GM23338 (cell line): ENCODE data around the gene KLHL4. TPM values are rescaled to one million over a fixed set of nuclear protein-coding genes. Genes with fewer than 3 reads are reported as not detected.

Experiments used
- ATAC-seq: fragments of 200-7000 bp; cut with Tn5 transposase; 3 replicates; pipeline ENCODE4 v1.9.1; 2020
- DNase-seq: peaks from one replicate; pipeline ENCODE4 v3.0.0-alpha.2; 2015; ENCODE audit warnings: low spot score
- H2AFZ ChIP-seq: fragments of 200-600 bp; sonication (generic); 2 replicates; pipeline ENCODE4 v1.8.0; 2016; ENCODE audit warnings: antibody characterized with exemption, mild to moderate bottlenecking, moderate library complexity
- H3F3A ChIP-seq: fragments of 200-600 bp; sonication (generic); replicated peaks from 2 replicates; pipeline ENCODE4 v1.8.0; 2017; ENCODE audit warnings: antibody characterized with exemption, mixed run types, low read depth
- H3K27ac ChIP-seq: fragments of 200-600 bp; sonication (generic); 2 replicates; pipeline ENCODE4 v1.6.1; 2016; ENCODE audit warnings: low read depth
- H3K27me3 ChIP-seq: fragments of 200-600 bp; sonication (generic); 2 replicates; pipeline ENCODE4 v1.8.0; 2016; ENCODE audit warnings: mild to moderate bottlenecking, mixed run types, moderate library complexity; ENCODE audit not compliant: insufficient read depth
- H3K36me3 ChIP-seq: fragments of 200-600 bp; sonication (generic); 2 replicates; pipeline ENCODE4 v1.8.0; 2016; ENCODE audit warnings: mild to moderate bottlenecking; ENCODE audit not compliant: insufficient read depth
- H3K4me1 ChIP-seq: fragments of 200-600 bp; sonication (generic); 2 replicates; pipeline ENCODE4 v1.8.0; 2016; ENCODE audit warnings: mild to moderate bottlenecking, moderate library complexity; ENCODE audit not compliant: insufficient read depth
- H3K4me2 ChIP-seq: fragments of 200-600 bp; sonication (generic); 2 replicates; pipeline ENCODE4 v1.7.1; 2017; ENCODE audit warnings: mixed run types
- H3K4me3 ChIP-seq: fragments of 200-600 bp; sonication (generic); 2 replicates; pipeline ENCODE4 v1.6.1; 2016; ENCODE audit warnings: mixed run types
- H3K79me2 ChIP-seq: fragments of 200-600 bp; sonication (generic); replicated peaks from 2 replicates; pipeline ENCODE4 v1.8.0; 2017; ENCODE audit warnings: mild to moderate bottlenecking; ENCODE audit not compliant: insufficient read depth
- H3K9me2 ChIP-seq: fragments of 200-600 bp; sonication (generic); 2 replicates; pipeline ENCODE4 v1.8.0; 2017; ENCODE audit not compliant: insufficient read depth
- H4K20me1 ChIP-seq: fragments of 200-600 bp; sonication (generic); replicated peaks from 2 replicates; pipeline ENCODE4 v1.8.0; 2017; ENCODE audit warnings: mild to moderate bottlenecking; ENCODE audit not compliant: insufficient read depth
- H3K27ac Mint-ChIP-seq: 2 replicates; pipeline ENCODE4 v1.8.0; 2020; ENCODE audit warnings: inconsistent platforms, mild to moderate bottlenecking, moderate library complexity, mixed read lengths
- H3K27me3 Mint-ChIP-seq: 3 replicates; pipeline ENCODE4 v1.8.0; 2022; ENCODE audit warnings: low read depth, mild to moderate bottlenecking, moderate library complexity, mixed read lengths, inconsistent platforms; ENCODE audit not compliant: insufficient read depth, poor library complexity
- H3K36me3 Mint-ChIP-seq: 3 replicates; pipeline ENCODE4 v1.8.0; 2021; ENCODE audit warnings: low read depth, mild to moderate bottlenecking, inconsistent platforms, moderate library complexity, mixed read lengths
- H3K4me1 Mint-ChIP-seq: 3 replicates; pipeline ENCODE4 v1.8.0; 2020; ENCODE audit warnings: mild to moderate bottlenecking, inconsistent platforms, mixed read lengths
- H3K4me3 Mint-ChIP-seq: 3 replicates; pipeline ENCODE4 v1.8.0; 2021; ENCODE audit warnings: moderate library complexity, mild to moderate bottlenecking, inconsistent platforms, mixed read lengths
- H3K9me3 Mint-ChIP-seq: 3 replicates; pipeline ENCODE4 v1.8.0; 2020; ENCODE audit warnings: moderate library complexity, mild to moderate bottlenecking, inconsistent platforms, mixed read lengths
- CREB1 ChIP-seq: fragments of 250-450 bp; sonication (Bioruptor Pico); IDR thresholded peaks from 2 replicates; pipeline ENCODE4 v1.5.0; 2020; ENCODE audit warnings: low read depth, mild to moderate bottlenecking, moderate library complexity
- ETS1 ChIP-seq: IDR thresholded peaks from 2 replicates; pipeline ENCODE4 v1.6.1; 2016; ENCODE audit warnings: antibody characterized with exemption
- EZH2 ChIP-seq: fragments of 200-600 bp; sonication (generic); IDR thresholded peaks from one replicate; pipeline ENCODE4 v1.8.0; 2017; ENCODE audit warnings: antibody characterized with exemption, mild to moderate bottlenecking, low read depth; ENCODE audit not compliant: unreplicated experiment
- EZH2phosphoT487 ChIP-seq: fragments of 200-600 bp; sonication (generic); IDR thresholded peaks from one replicate; pipeline ENCODE4 v1.8.1; 2018; ENCODE audit warnings: antibody characterized with exemption; ENCODE audit not compliant: unreplicated experiment
- JUNB ChIP-seq: IDR thresholded peaks from one replicate; pipeline ENCODE4 v1.6.1; 2016; ENCODE audit warnings: antibody characterized with exemption; ENCODE audit not compliant: unreplicated experiment
- NANOG ChIP-seq: IDR thresholded peaks from 2 replicates; pipeline ENCODE4 v1.6.1; 2016; ENCODE audit warnings: antibody characterized with exemption, borderline replicate concordance
- POLR2AphosphoS5 ChIP-seq: IDR thresholded peaks from 2 replicates; pipeline ENCODE4 v1.6.1; 2016; ENCODE audit warnings: antibody characterized with exemption, low read depth
- ZNF114 ChIP-seq: fragments of 250-450 bp; sonication (Bioruptor Pico); IDR thresholded peaks from 2 replicates; pipeline ENCODE4 v1.5.0; 2020; ENCODE audit warnings: mild to moderate bottlenecking, moderate library complexity
- ZNF331 ChIP-seq: fragments of 250-450 bp; sonication (Bioruptor Pico); IDR thresholded peaks from 2 replicates; pipeline ENCODE4 v1.5.0; 2020; ENCODE audit warnings: low read depth, mild to moderate bottlenecking, moderate library complexity
- ZNF462 ChIP-seq: fragments of 250-450 bp; sonication (Bioruptor Pico); IDR thresholded peaks from 2 replicates; pipeline ENCODE4 v1.5.0; 2020; ENCODE audit warnings: mild to moderate bottlenecking, moderate library complexity
- polyA plus RNA-seq: library from polyadenylated mRNA; unstranded; fragments of >200 nt; fragmentation: Nextera tagmentation; extraction: Ambion mirVana; gene quantifications from 2 replicates; pipeline ENCODE4 v1.2.1, GENCODE V29; 2016
- total RNA-seq: library from RNA; depleted of rRNA; stranded (reverse); fragments of >200 nt; shearing (Covaris generic); gene quantifications from 2 replicates; pipeline ENCODE4 v1.2.3, GENCODE V29; 2014
- TF ChIP-seq, protein P1 (sequence below): IDR thresholded peaks from one replicate; pipeline ENCODE4 v1.6.1; 2018; ENCODE audit warnings: antibody characterized with exemption; ENCODE audit not compliant: unreplicated experiment

Gene KLHL4
- total and polyA plus RNA-seq, 2 experiments from 2014 or later, result 1.8 to 6.2 TPM

- TF ChIP-seq, protein P1, sequence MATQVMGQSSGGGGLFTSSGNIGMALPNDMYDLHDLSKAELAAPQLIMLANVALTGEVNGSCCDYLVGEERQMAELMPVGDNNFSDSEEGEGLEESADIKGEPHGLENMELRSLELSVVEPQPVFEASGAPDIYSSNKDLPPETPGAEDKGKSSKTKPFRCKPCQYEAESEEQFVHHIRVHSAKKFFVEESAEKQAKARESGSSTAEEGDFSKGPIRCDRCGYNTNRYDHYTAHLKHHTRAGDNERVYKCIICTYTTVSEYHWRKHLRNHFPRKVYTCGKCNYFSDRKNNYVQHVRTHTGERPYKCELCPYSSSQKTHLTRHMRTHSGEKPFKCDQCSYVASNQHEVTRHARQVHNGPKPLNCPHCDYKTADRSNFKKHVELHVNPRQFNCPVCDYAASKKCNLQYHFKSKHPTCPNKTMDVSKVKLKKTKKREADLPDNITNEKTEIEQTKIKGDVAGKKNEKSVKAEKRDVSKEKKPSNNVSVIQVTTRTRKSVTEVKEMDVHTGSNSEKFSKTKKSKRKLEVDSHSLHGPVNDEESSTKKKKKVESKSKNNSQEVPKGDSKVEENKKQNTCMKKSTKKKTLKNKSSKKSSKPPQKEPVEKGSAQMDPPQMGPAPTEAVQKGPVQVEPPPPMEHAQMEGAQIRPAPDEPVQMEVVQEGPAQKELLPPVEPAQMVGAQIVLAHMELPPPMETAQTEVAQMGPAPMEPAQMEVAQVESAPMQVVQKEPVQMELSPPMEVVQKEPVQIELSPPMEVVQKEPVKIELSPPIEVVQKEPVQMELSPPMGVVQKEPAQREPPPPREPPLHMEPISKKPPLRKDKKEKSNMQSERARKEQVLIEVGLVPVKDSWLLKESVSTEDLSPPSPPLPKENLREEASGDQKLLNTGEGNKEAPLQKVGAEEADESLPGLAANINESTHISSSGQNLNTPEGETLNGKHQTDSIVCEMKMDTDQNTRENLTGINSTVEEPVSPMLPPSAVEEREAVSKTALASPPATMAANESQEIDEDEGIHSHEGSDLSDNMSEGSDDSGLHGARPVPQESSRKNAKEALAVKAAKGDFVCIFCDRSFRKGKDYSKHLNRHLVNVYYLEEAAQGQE, result no peak
- no peak for TF ChIP-seq POLR2AphosphoS5
- TF ChIP-seq NANOG, result no peak
- TF ChIP-seq EZH2phosphoT487, result no peak
- TF ChIP-seq ZNF331 (CRISPR knock-in tag), result no peak
Observed at GRCh38 chrX:87621697-87622096, 104.1 kb downstream of the KLHL4 start (continued).

DNA sequence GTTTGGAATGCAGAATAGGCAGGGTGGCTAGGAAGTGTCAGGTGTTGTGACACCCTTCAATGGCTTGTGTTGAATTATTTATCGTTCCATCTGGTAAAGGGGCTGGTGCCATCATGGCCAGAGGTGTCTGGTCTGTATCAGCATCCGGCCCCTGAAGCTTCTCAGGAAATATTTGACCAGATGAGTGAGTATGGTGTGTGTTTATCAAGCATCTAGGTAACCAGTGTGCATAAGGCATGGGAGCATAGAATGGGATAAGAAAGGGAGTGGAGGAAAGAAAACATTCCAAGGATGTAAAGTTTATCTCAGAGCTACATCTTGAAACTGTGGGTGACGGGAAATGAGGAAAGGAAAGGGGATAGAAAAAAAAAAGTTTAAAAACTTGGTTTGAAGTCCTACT, 109.4 kb downstream of the KLHL4 start:
- H3K36me3 Mint-ChIP-seq, result peaks cover 3% of the 10 kb centered on the region; the same call in 1 of the 3 replicates
- no peak for DNase-seq
- no peaks in the 10 kb centered on the region for H3K9me3 Mint-ChIP-seq
- no peaks in the 10 kb centered on the region for H3K27me3 Mint-ChIP-seq
- TF ChIP-seq ETS1, result no peak
- TF ChIP-seq NANOG, result no peak
- TF ChIP-seq ZNF114 (CRISPR knock-in tag), result no peak
- TF ChIP-seq EZH2, result no peak
- H3K9me2 ChIP-seq, result no peaks in the 10 kb centered on the region
- H3K27ac ChIP-seq, result peak overlapping the region; percentile 90
- peak overlapping the region; percentile 41 for H3K4me2 ChIP-seq
- H3F3A ChIP-seq, result no peaks in the 10 kb centered on the region
- H4K20me1 ChIP-seq, result no peaks in the 10 kb centered on the region
- H3K36me3 ChIP-seq, result no peaks in the 10 kb centered on the region
- peak overlapping the region; percentile 95 for H3K27ac Mint-ChIP-seq
- no peak overlapping the region for H2AFZ ChIP-seq
- 0 out of 2 replicates have a peak overlapping the region, but pooled peaks have one; percentile 7 for H3K4me3 ChIP-seq
- no peaks in the 10 kb centered on the region for H3K27me3 ChIP-seq
- peak overlapping the region; percentile 32; the same call in 2 of the 3 replicates for H3K4me3 Mint-ChIP-seq
- H3K4me1 ChIP-seq, result peaks cover 51% of the 10 kb centered on the region
- no peaks in the 10 kb centered on the region for H3K79me2 ChIP-seq
- H3K4me1 Mint-ChIP-seq, result peaks cover 48% of the 10 kb centered on the region
- no peak for ATAC-seq

DNA sequence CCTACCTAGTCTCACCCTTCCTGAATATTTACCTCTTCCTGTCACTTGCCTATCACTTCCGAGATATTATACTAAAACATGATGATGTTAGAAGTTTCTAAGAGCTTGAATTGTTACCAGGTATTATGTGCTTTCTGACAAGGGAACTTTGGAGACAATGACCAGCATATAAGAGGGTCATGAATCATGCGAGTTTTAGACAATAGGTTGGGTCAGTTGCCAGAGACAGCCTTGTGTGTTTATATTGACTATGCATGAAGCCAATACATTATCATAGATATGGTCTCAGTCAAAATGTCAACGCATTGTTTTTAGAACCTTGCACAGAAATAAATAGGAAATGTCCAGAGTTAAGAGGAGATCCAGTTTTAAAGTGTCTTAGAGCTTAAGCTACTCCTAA, 116.8 kb downstream of the KLHL4 start:
- Mint-ChIP-seq H3K9me3 (no peaks in the 10 kb centered on the region), H3K36me3 (peaks cover 44% of the 10 kb centered on the region), H3K27ac (no peak overlapping the region), H3K4me1 (peaks cover 19% of the 10 kb centered on the region), H3K4me3 (no peak overlapping the region), H3K27me3 (no peaks in the 10 kb centered on the region)
- no peaks in the 10 kb centered on the region for H3K36me3 ChIP-seq
- no peaks in the 10 kb centered on the region; the same call in 1 of the 2 replicates for H3K9me2 ChIP-seq
- no peaks in the 10 kb centered on the region for H3K79me2 ChIP-seq
- H3K4me1 ChIP-seq, result peaks cover 26% of the 10 kb centered on the region
- no peaks in the 10 kb centered on the region for H3F3A ChIP-seq
- H3K4me3 ChIP-seq, result no peak overlapping the region
- H4K20me1 ChIP-seq, result no peaks in the 10 kb centered on the region
- ATAC-seq (no peak), DNase-seq (no peak)
- no peak overlapping the region for H3K4me2 ChIP-seq
- no peak overlapping the region for H2AFZ ChIP-seq
- no peaks in the 10 kb centered on the region for H3K27me3 ChIP-seq
- H3K27ac ChIP-seq, result no peak overlapping the region; the same call in 1 of the 2 replicates
- TF ChIP-seq JUNB, result no peak
- no peak for TF ChIP-seq ZNF462 (CRISPR knock-in tag)
- no peak for TF ChIP-seq ZNF114 (CRISPR knock-in tag)
- TF ChIP-seq CREB1 (CRISPR knock-in tag), result no peak
- no peak for TF ChIP-seq POLR2AphosphoS5
